HEK293 (cell line): ENCODE data around the gene LMO3.

Source experiments
- CTCF ChIA-PET: fragments of 350-600 bp; formaldehyde crosslinking; extraction: SDS; loops from one replicate; lab custom pipeline; 2021; ENCODE audit warnings: antibody characterized with exemption; lab: Yijun Ruan, JAX
- POLR2A ChIA-PET: fragments of 300-600 bp; formaldehyde crosslinking; extraction: SDS; loops from one replicate; lab custom pipeline; 2020; ENCODE audit warnings: antibody characterized with exemption, inconsistent platforms; lab: Yijun Ruan, JAX
- H3K27ac ChIP-seq: fragments of 200-500 bp; sonication (Bioruptor generic); 2 replicates; pipeline ENCODE4 v1.5.1; 2014; ENCODE audit warnings: low read depth, low read length, control low read depth, inconsistent platforms; ENCODE audit errors: extremely low read depth
- H3K36me3 ChIP-seq, 2 experiments: fragments of 200-500 bp in 1 of 2; sonication (Bioruptor generic) in 1 of 2; 1 replicate in 1 of 2; 2 replicates in 1 of 2; pipeline ENCODE4 v1.5.1; 2014 to 2017; ENCODE audit warnings: inconsistent platforms in 2 of 2, low read length in 2 of 2; ENCODE audit not compliant: control insufficient read depth in 2 of 2, insufficient read depth in 1 of 2
- H3K4me1 ChIP-seq: fragments of 200-500 bp; sonication (Bioruptor generic); 2 replicates; pipeline ENCODE4 v1.5.1; 2014; ENCODE audit warnings: mild to moderate bottlenecking, low read length, inconsistent platforms; ENCODE audit not compliant: control insufficient read depth, insufficient read depth
- H3K4me3 ChIP-seq: 2 replicates; pipeline ENCODE4 v1.5.1; 2011; ENCODE audit warnings: low read depth, mild to moderate bottlenecking, control low read depth, low read length, moderate library complexity
- H3K9me3 ChIP-seq: fragments of 200-500 bp; sonication (Bioruptor generic); 2 replicates; pipeline ENCODE4 v1.5.1; 2014; ENCODE audit warnings: low read depth, low read length, inconsistent platforms; ENCODE audit not compliant: control insufficient read depth, insufficient read depth
- GLIS2 ChIP-seq: fragments of 450-650 bp; formaldehyde crosslinking; IDR thresholded peaks from 2 replicates; pipeline ENCODE4 v1.5.1; 2016; ENCODE audit warnings: missing biosample characterization, missing genetic modification characterization
- SP2 ChIP-seq: fragments of 450-650 bp; formaldehyde crosslinking; IDR thresholded peaks from 2 replicates; pipeline ENCODE4 v1.5.1; 2016; ENCODE audit warnings: missing biosample characterization, missing genetic modification characterization
- ZBTB17 ChIP-seq: fragments of 450-650 bp; formaldehyde crosslinking; IDR thresholded peaks from 2 replicates; pipeline ENCODE4 v1.5.1; 2016; ENCODE audit warnings: missing biosample characterization, missing genetic modification characterization
- ZBTB21 ChIP-seq: fragments of 450-650 bp; formaldehyde crosslinking; IDR thresholded peaks from 2 replicates; pipeline ENCODE4 v1.5.1; 2017; ENCODE audit warnings: missing biosample characterization, missing genetic modification characterization
- ZBTB44 ChIP-seq: fragments of 450-650 bp; IDR thresholded peaks from 2 replicates; pipeline ENCODE4 v1.5.1; 2018; ENCODE audit warnings: missing biosample characterization, mild to moderate bottlenecking, missing genetic modification characterization
- ZFP41 ChIP-seq: fragments of 450-650 bp; formaldehyde crosslinking; IDR thresholded peaks from 2 replicates; pipeline ENCODE4 v1.5.1; 2016; ENCODE audit warnings: missing biosample characterization, missing genetic modification characterization, borderline replicate concordance
- ZNF169 ChIP-seq: fragments of 450-650 bp; formaldehyde crosslinking; IDR thresholded peaks from 2 replicates; pipeline ENCODE4 v1.5.1; 2016; ENCODE audit warnings: missing biosample characterization, missing genetic modification characterization
- ZNF214 ChIP-seq: fragments of 450-650 bp; formaldehyde crosslinking; IDR thresholded peaks from 2 replicates; pipeline ENCODE4 v1.5.1; 2017; ENCODE audit warnings: missing biosample characterization, mild to moderate bottlenecking, missing genetic modification characterization, borderline replicate concordance
- ZNF239 ChIP-seq: fragments of 450-650 bp; formaldehyde crosslinking; IDR thresholded peaks from 2 replicates; pipeline ENCODE4 v1.5.1; 2016; ENCODE audit warnings: missing biosample characterization, missing genetic modification characterization
- ZNF302 ChIP-seq: fragments of 450-650 bp; formaldehyde crosslinking; IDR thresholded peaks from 2 replicates; pipeline ENCODE4 v1.5.1; 2016; ENCODE audit warnings: missing biosample characterization, missing genetic modification characterization, low read depth
- ZNF510 ChIP-seq: fragments of 450-650 bp; formaldehyde crosslinking; IDR thresholded peaks from 2 replicates; pipeline ENCODE4 v1.5.1; 2018; ENCODE audit warnings: mild to moderate bottlenecking, missing genetic modification characterization, missing biosample characterization; ENCODE audit not compliant: insufficient replicate concordance
- ZNF555 ChIP-seq: fragments of 450-650 bp; formaldehyde crosslinking; conservative IDR thresholded peaks from 2 replicates; pipeline ENCODE4 v1.5.1; 2017; ENCODE audit warnings: missing biosample characterization, mild to moderate bottlenecking, missing genetic modification characterization, inconsistent platforms
- ZNF560 ChIP-seq: fragments of 450-650 bp; formaldehyde crosslinking; IDR thresholded peaks from 2 replicates; pipeline ENCODE4 v1.5.1; 2017; ENCODE audit warnings: missing biosample characterization, missing genetic modification characterization, borderline replicate concordance
- ZNF639 ChIP-seq: fragments of 450-650 bp; formaldehyde crosslinking; IDR thresholded peaks from 2 replicates; pipeline ENCODE4 v1.5.1; 2016; ENCODE audit warnings: missing biosample characterization, missing genetic modification characterization
- ZNF776 ChIP-seq: fragments of 450-650 bp; formaldehyde crosslinking; IDR thresholded peaks from 2 replicates; pipeline ENCODE4 v1.5.0; 2017; ENCODE audit warnings: missing biosample characterization, missing genetic modification characterization, borderline replicate concordance
- ZNF791 ChIP-seq: fragments of 450-650 bp; formaldehyde crosslinking; IDR thresholded peaks from 2 replicates; pipeline ENCODE4 v1.5.1; 2016; ENCODE audit warnings: missing biosample characterization, missing genetic modification characterization
- ZSCAN30 ChIP-seq: fragments of 450-650 bp; IDR thresholded peaks from 2 replicates; pipeline ENCODE4 v1.5.1; 2018; ENCODE audit warnings: missing biosample characterization, mild to moderate bottlenecking, missing genetic modification characterization, moderate library complexity
- ZSCAN4 ChIP-seq: fragments of 450-650 bp; formaldehyde crosslinking; IDR thresholded peaks from 2 replicates; pipeline ENCODE4 v1.5.1; 2017; ENCODE audit warnings: missing biosample characterization, missing genetic modification characterization

Gene LMO3

GRCh38 chr12:16613199-16613598, 7.2 kb upstream of the LMO3 start:
- Histone ChIP-seq H3K9me3 (no peaks in the 10 kb centered on the region), H3K4me3 (no peak overlapping the region), H3K27ac (no peak overlapping the region), H3K36me3 (no peaks in the 10 kb centered on the region), H3K4me1 (no peaks in the 10 kb centered on the region)
- no peak for TF ChIP-seq ZNF555
- no peak for TF ChIP-seq ZNF776 (tag by site-specific recombination)
- TF ChIP-seq ZFP41 (tag by site-specific recombination), result no peak
- no peak for TF ChIP-seq ZBTB21 (tag by site-specific recombination)
- TF ChIP-seq GLIS2 (tag by site-specific recombination), result no peak
- CTCF ChIA-PET, result no interaction called here
- POLR2A ChIA-PET, result no interaction called here

GRCh38 chr12:16612647-16613046, 6.7 kb upstream of the LMO3 start:
- no peaks in the 10 kb centered on the region for H3K4me1 ChIP-seq
- CTCF ChIA-PET, result no interaction called here
- POLR2A ChIA-PET, result no interaction called here

GRCh38 chr12:16611146-16611545, 5.2 kb upstream of the LMO3 start:
- CTCF ChIA-PET, result no interaction called here
- POLR2A ChIA-PET, result no interaction called here
- no peaks in the 10 kb centered on the region for H3K9me3 ChIP-seq
- H3K36me3 ChIP-seq, result no peaks in the 10 kb centered on the region
- no peak overlapping the region for H3K27ac ChIP-seq
- TF ChIP-seq GLIS2 (tag by site-specific recombination), result no peak
- TF ChIP-seq ZBTB17 (tag by site-specific recombination), result no peak
- TF ChIP-seq ZNF169 (tag by site-specific recombination), result no peak
- no peak for TF ChIP-seq ZSCAN30 (tag by site-specific recombination)
- no peak for TF ChIP-seq ZNF639 (tag by site-specific recombination)
- TF ChIP-seq ZNF791 (tag by site-specific recombination), result no peak
- no peak for TF ChIP-seq SP2 (tag by site-specific recombination)
- no peak for TF ChIP-seq ZNF302 (tag by site-specific recombination)
- TF ChIP-seq ZBTB21 (tag by site-specific recombination), result no peak
- no peak for TF ChIP-seq ZBTB44
- TF ChIP-seq ZNF510, result no peak
- TF ChIP-seq ZSCAN4 (tag by site-specific recombination), result no peak
- TF ChIP-seq ZNF214 (tag by site-specific recombination), result no peak
- TF ChIP-seq ZNF560 (tag by site-specific recombination), result no peak
- no peaks in the 10 kb centered on the region for H3K4me1 ChIP-seq
- no peak overlapping the region for H3K4me3 ChIP-seq

More at GRCh38 chr12:16612647-16613046, 6.7 kb upstream of the LMO3 start:
- Histone ChIP-seq H3K4me3 (no peak overlapping the region), H3K27ac (no peak overlapping the region), H3K36me3 (no peaks in the 10 kb centered on the region), H3K9me3 (no peaks in the 10 kb centered on the region)
- no peak for TF ChIP-seq ZNF239 (tag by site-specific recombination)
